Measurements from ENCODE around the gene CDK16. TPM values are rescaled to one million over a fixed set of nuclear protein-coding genes. Genes with fewer than 3 reads are reported as not detected.

The CDK16 gene
- total and polyA plus RNA-seq, 2 donors (not counting 3 experiments of a cell fraction or from before 2014, with no cell fraction given): 99.9 to 149 TPM

GRCh38 chrX:47278691-47279090 lies 60.2 kb downstream of the CDK16 start:
- ChIA-PET POLR2A (no interaction called here), CTCF (interaction anchor here (0.6 kb wide), 1 partner anchor 14 kb away, joined by 3 read pairs; no protein-coding TSS in a partner anchor)
- no peaks in the 10 kb centered on the region for H3K27me3 ChIP-seq (ENCODE audit: control insufficient read depth in 2 of 2, insufficient read depth in 2 of 2, low read length in 2 of 2)
- H3K4me2 ChIP-seq (ENCODE audit: insufficient read depth, low read length): no peak overlapping the region
- dilution Hi-C loops (cut with MboI; ENCODE audit: extremely low pct_ligation_motif_present, low sequenced_read_pairs) (no loop called here), intact Hi-C loops (cut with micrococcal nuclease) (no loop called here)
- H3K4me1 ChIP-seq (ENCODE audit: control insufficient read depth, extremely low read depth, insufficient read depth, low read length): no peaks in the 10 kb centered on the region
- TF ChIP-seq POLR2A (IDR thresholded peaks at IDR 0.05; ENCODE audit: low read depth, low read length): no peak
- no peak for TF ChIP-seq JUN (IDR thresholded peaks at IDR 0.05; ENCODE audit: borderline replicate concordance, insufficient read depth, insufficient read length, low read depth)
- no peak for TF ChIP-seq GATA2 (IDR thresholded peaks at IDR 0.05; ENCODE audit: insufficient read depth, insufficient read length, low read depth, low read length)
- TF ChIP-seq FOS (IDR thresholded peaks at IDR 0.05; ENCODE audit: borderline replicate concordance, insufficient read depth, low read length): no peak
- TF ChIP-seq EZH2 (IDR thresholded peaks at IDR 0.05; ENCODE audit: borderline replicate concordance, low read depth, low read length, severe bottlenecking): no peak
- TF ChIP-seq POLR2AphosphoS5 (IDR thresholded peaks at IDR 0.05; ENCODE audit: insufficient read depth, low read depth, low read length): no peak
- TF ChIP-seq, protein P1, sequence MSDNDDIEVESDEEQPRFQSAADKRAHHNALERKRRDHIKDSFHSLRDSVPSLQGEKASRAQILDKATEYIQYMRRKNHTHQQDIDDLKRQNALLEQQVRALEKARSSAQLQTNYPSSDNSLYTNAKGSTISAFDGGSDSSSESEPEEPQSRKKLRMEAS (IDR thresholded peaks at IDR 0.05; ENCODE audit: insufficient read depth, insufficient read length): no peak
- TF ChIP-seq CTCF (IDR thresholded peaks at IDR 0.05; ENCODE audit: extremely low read depth in 1 of 2, insufficient read depth in 1 of 2, low read depth in 1 of 2, low read length in 2 of 2): no peak
- TF ChIP-seq MYC (IDR thresholded peaks at IDR 0.05; ENCODE audit: low read depth, low read length): no peak
- H3K36me3 ChIP-seq (ENCODE audit: control insufficient read depth in 2 of 2, extremely low read depth in 1 of 2, insufficient read depth in 2 of 2, low read length in 2 of 2): no peaks in the 10 kb centered on the region
- FAIRE-seq: no peak
- no peaks in the 10 kb centered on the region for H3K9me1 ChIP-seq (replicated peaks; ENCODE audit: control insufficient read depth, extremely low read depth, insufficient read depth, low read length)
- no peaks in the 10 kb centered on the region for H4K20me1 ChIP-seq (replicated peaks; ENCODE audit: control insufficient read depth, extremely low read depth, insufficient read depth, low read length)
- no peak overlapping the region for H3K9ac ChIP-seq (replicated peaks; ENCODE audit: extremely low read depth, insufficient read depth, low read length)
- H3K4me3 ChIP-seq (replicated peaks in 1 of 3; ENCODE audit: insufficient read depth in 1 of 3, low read depth in 1 of 3, low read length in 3 of 3): no peak overlapping the region
- H3K9me3 ChIP-seq (replicated peaks; ENCODE audit: control insufficient read depth, insufficient read depth, low read length): no peaks in the 10 kb centered on the region
- DNase-seq (ENCODE audit: low read depth, low spot score): no peak
- BruUV-seq (replicated peaks): no TSS peak
- no peak overlapping the region for H3K27ac ChIP-seq (ENCODE audit: insufficient read depth, low read depth, low read length)
- no peaks in the 10 kb centered on the region for H3K79me2 ChIP-seq (ENCODE audit: control insufficient read depth, insufficient read depth, low read length)
- no peak overlapping the region for H2AFZ ChIP-seq (ENCODE audit: low read depth, low read length)

Other genes with a start within 250 kb of the CDK16 start
- 0.73 and 1.4 TPM in 2 replicates for gene RGN, start 140.2 kb upstream of the CDK16 start, total RNA-seq
- gene RGN, start 140.2 kb upstream of the CDK16 start, polyA plus RNA-seq: 0.27 and 0.58 TPM in 2 replicates
- gene NDUFB11, start 74.0 kb upstream of the CDK16 start, total RNA-seq: 65.2 and 79.8 TPM in 2 replicates
- gene NDUFB11, start 74.0 kb upstream of the CDK16 start, polyA plus RNA-seq: 88.0 and 110 TPM in 2 replicates
- 49.6 and 51.5 TPM in 2 replicates for gene RBM10, start 73.5 kb upstream of the CDK16 start, total RNA-seq
- 37.3 and 38.2 TPM in 2 replicates for gene RBM10, start 73.5 kb upstream of the CDK16 start, polyA plus RNA-seq
- 236 and 237 TPM in 2 replicates for gene UBA1, start 24.9 kb upstream of the CDK16 start, total RNA-seq
- gene UBA1, start 24.9 kb upstream of the CDK16 start, polyA plus RNA-seq: 297 and 332 TPM in 2 replicates
- gene USP11, start 14.3 kb downstream of the CDK16 start, total RNA-seq: 34.7 and 36.4 TPM in 2 replicates
- gene USP11, start 14.3 kb downstream of the CDK16 start, polyA plus RNA-seq: 20.7 and 24.0 TPM in 2 replicates
- gene ZNF157, start 151.9 kb downstream of the CDK16 start, total RNA-seq: not detected in 2 replicates
- gene ZNF157, start 151.9 kb downstream of the CDK16 start, polyA plus RNA-seq: not detected in 2 replicates

Measured in endothelial cell of umbilical vein (primary cell).